Activated B cell treated with CpG ODN at 0.5 μM for 24 hours (primary cell): Measurements from ENCODE around the gene NCAPD3. TPM values are rescaled to one million over a fixed set of nuclear protein-coding genes. Genes with fewer than 3 reads are reported as not detected.

Experiments used
- ATAC-seq: fragments of 200-7000 bp; cut with Tn5 transposase; one replicate; pipeline ENCODE4 v1.10.0; 2021; ENCODE audit warnings: low read depth, mild to moderate bottlenecking, moderate library complexity
- CTCF ChIA-PET: fragments of 350-600 bp; sonication (Branson Sonifier 250); formaldehyde crosslinking; loops from one replicate; lab custom pipeline; 2021; ENCODE audit warnings: antibody characterized with exemption; lab: Charles Lee
- POLR2A ChIA-PET: fragments of 350-600 bp; sonication (Branson Sonifier 250); formaldehyde crosslinking; loops from one replicate; lab custom pipeline; 2021; ENCODE audit warnings: antibody characterized with exemption; lab: Charles Lee
- DNase-seq: peaks from one replicate; pipeline ENCODE4 v3.0.0; 2022
- H3K27ac Mint-ChIP-seq: one replicate; pipeline ENCODE4 v1.8.0; 2020; ENCODE audit warnings: mixed read lengths
- H3K27me3 Mint-ChIP-seq: one replicate; pipeline ENCODE4 v1.8.0; 2021; ENCODE audit warnings: mixed read lengths
- H3K36me3 Mint-ChIP-seq: one replicate; pipeline ENCODE4 v1.8.0; 2021; ENCODE audit warnings: low read depth, mixed read lengths
- H3K4me1 Mint-ChIP-seq: one replicate; pipeline ENCODE4 v1.8.0; 2021; ENCODE audit warnings: mixed read lengths
- H3K4me3 Mint-ChIP-seq: one replicate; pipeline ENCODE4 v1.8.0; 2020; ENCODE audit warnings: mild to moderate bottlenecking, mixed read lengths
- H3K9me3 Mint-ChIP-seq: one replicate; pipeline ENCODE4 v1.8.0; 2020; ENCODE audit warnings: mixed read lengths
- CTCF ChIP-seq: fragments of 200-600 bp; IDR thresholded peaks from one replicate; pipeline ENCODE4 v1.8.0; 2022; ENCODE audit warnings: antibody characterized with exemption, mild to moderate bottlenecking
- intact Hi-C: fragments of 100-400 bp; cut with micrococcal nuclease; formaldehyde crosslinking; loops from one replicate; pipeline ENCODE4 v1.15.1; 2024
- total RNA-seq: library from RNA; stranded (reverse); gene quantifications from 2 replicates; pipeline ENCODE4 v1.2.3, GENCODE V29; 2022

Gene NCAPD3
- total RNA-seq, 1 donor from 2014 or later, result 22.2 TPM

GRCh38 chr11:134170177-134170918, 53.4 kb downstream of the NCAPD3 start:
- TF ChIP-seq CTCF, result no peak
- Mint-ChIP-seq H3K27me3 (no peaks in the 10 kb centered on the region), H3K27ac (no peak overlapping the region), H3K36me3 (peaks cover 70% of the 10 kb centered on the region), H3K9me3 (no peaks in the 10 kb centered on the region), H3K4me1 (no peaks in the 10 kb centered on the region), H3K4me3 (no peak overlapping the region)
- DNase-seq (no peak), ATAC-seq (no peak)
- ChIA-PET CTCF (no interaction called here), POLR2A (no interaction called here)
- intact Hi-C loops, result no loop called here

- POLR2A ChIA-PET, result no interaction called here
- H3K4me3 Mint-ChIP-seq, result no peak overlapping the region
- no peaks in the 10 kb centered on the region for H3K27me3 Mint-ChIP-seq
- intact Hi-C loops, result no loop called here
- DNase-seq, result no peak
- H3K4me1 Mint-ChIP-seq, result no peaks in the 10 kb centered on the region
- no peak for ATAC-seq
- H3K36me3 Mint-ChIP-seq, result peaks cover 76% of the 10 kb centered on the region
- no peak overlapping the region for H3K27ac Mint-ChIP-seq
- TF ChIP-seq CTCF, result no peak
- no peaks in the 10 kb centered on the region for H3K9me3 Mint-ChIP-seq
- CTCF ChIA-PET, result interaction anchor here (1.0 kb wide), 1 partner anchor 42 kb away, joined by 3 read pairs; no protein-coding TSS in a partner anchor
Observed at GRCh38 chr11:134164490-134165370, 59.0 kb downstream of the NCAPD3 start.

- Mint-ChIP-seq H3K9me3 (no peaks in the 10 kb centered on the region), H3K27me3 (no peaks in the 10 kb centered on the region), H3K36me3 (peaks cover 85% of the 10 kb centered on the region), H3K27ac (no peak overlapping the region), H3K4me1 (no peaks in the 10 kb centered on the region), H3K4me3 (no peak overlapping the region)
- TF ChIP-seq CTCF, result no peak
- POLR2A ChIA-PET, result no interaction called here
- CTCF ChIA-PET, result no interaction called here
- no peak for ATAC-seq
- no peak for DNase-seq
- intact Hi-C loops, result no loop called here
Observed at GRCh38 chr11:134159652-134160051, 64.1 kb downstream of the NCAPD3 start.

- ATAC-seq (no peak), DNase-seq (no peak)
- H3K27me3 Mint-ChIP-seq, result no peaks in the 10 kb centered on the region
- no peak overlapping the region for H3K4me3 Mint-ChIP-seq
- no peaks in the 10 kb centered on the region for H3K9me3 Mint-ChIP-seq
- intact Hi-C loops, result no loop called here
- POLR2A ChIA-PET, result no interaction called here
- H3K4me1 Mint-ChIP-seq, result no peaks in the 10 kb centered on the region
- no peak for TF ChIP-seq CTCF
- no peak overlapping the region for H3K27ac Mint-ChIP-seq
- CTCF ChIA-PET, result interaction anchor here (0.7 kb wide), 1 partner anchor 108 kb away, joined by 3 read pairs; no protein-coding TSS in a partner anchor
- peaks cover 87% of the 10 kb centered on the region for H3K36me3 Mint-ChIP-seq
Observed at GRCh38 chr11:134158023-134158422, 65.7 kb downstream of the NCAPD3 start.

GRCh38 chr11:134157451-134157850, 66.3 kb downstream of the NCAPD3 start:
- no peak overlapping the region for H3K27ac Mint-ChIP-seq
- CTCF ChIA-PET, result interaction anchor here (0.7 kb wide), 1 partner anchor 107 kb away, joined by 3 read pairs; no protein-coding TSS in a partner anchor
- H3K9me3 Mint-ChIP-seq, result no peaks in the 10 kb centered on the region
- intact Hi-C loops, result no loop called here
- no peak overlapping the region for H3K4me3 Mint-ChIP-seq
- no peak for ATAC-seq
- POLR2A ChIA-PET, result no interaction called here
- no peaks in the 10 kb centered on the region for H3K4me1 Mint-ChIP-seq
- no peaks in the 10 kb centered on the region for H3K27me3 Mint-ChIP-seq
- peaks cover 87% of the 10 kb centered on the region for H3K36me3 Mint-ChIP-seq
- no peak for DNase-seq
- TF ChIP-seq CTCF, result no peak
